GM18519 (cell line): Measurements from ENCODE around the gene SYNGAP1.
"Not testable (repeated sequence)": the region's sequence is repeated elsewhere in the genome, so short reads cannot be mapped to it uniquely, and the experiment has no call there.

Experiments
- ATAC-seq: cut with Tn5 transposase; IDR thresholded peaks from one replicate; pipeline ENCODE4 v1.9.1; 2021; ENCODE audit warnings: mild to moderate bottlenecking, moderate library complexity; ENCODE audit not compliant: unreplicated experiment, low FRiP score

The SYNGAP1 gene

GRCh38 chr6:33459226-33459625 lies 39.4 kb downstream of the SYNGAP1 start:
- no peak for ATAC-seq

GRCh38 chr6:33466075-33466735 lies 46.3 kb downstream of the SYNGAP1 start:
- no peak for ATAC-seq

GRCh38 chr6:33467091-33467490 lies 47.2 kb downstream of the SYNGAP1 start:
- no peak for ATAC-seq

GRCh38 chr6:33469661-33470060 lies 49.8 kb downstream of the SYNGAP1 start:
- ATAC-seq = no peak

GRCh38 chr6:33477864-33478263 lies 58.0 kb downstream of the SYNGAP1 start:
- ATAC-seq = no peak

GRCh38 chr6:33481192-33481591 lies 61.3 kb downstream of the SYNGAP1 start:
- ATAC-seq = no peak

GRCh38 chr6:33482620-33483019 lies 62.8 kb downstream of the SYNGAP1 start:
- ATAC-seq = not testable (repeated sequence)

GRCh38 chr6:33483678-33484077 lies 63.8 kb downstream of the SYNGAP1 start:
- ATAC-seq = no peak

- not testable (repeated sequence) for ATAC-seq
Measured at GRCh38 chr6:33484673-33485262, 64.9 kb downstream of the SYNGAP1 start.

GRCh38 chr6:33485680-33486079 lies 65.8 kb downstream of the SYNGAP1 start:
- not testable (repeated sequence) for ATAC-seq

- no peak for ATAC-seq
Measured at GRCh38 chr6:33488339-33488738, 68.5 kb downstream of the SYNGAP1 start.

- no peak for ATAC-seq
Measured at GRCh38 chr6:33490198-33490597, 70.3 kb downstream of the SYNGAP1 start.

- ATAC-seq = no peak
Measured at GRCh38 chr6:33490621-33491020, 70.8 kb downstream of the SYNGAP1 start.

GRCh38 chr6:33492093-33492492 lies 72.2 kb downstream of the SYNGAP1 start:
- ATAC-seq = no peak

- no peak for ATAC-seq
Measured at GRCh38 chr6:33497157-33497556, 77.3 kb downstream of the SYNGAP1 start.

GRCh38 chr6:33502486-33502885 lies 82.6 kb downstream of the SYNGAP1 start:
- ATAC-seq = no peak

- ATAC-seq = no peak
Measured at GRCh38 chr6:33504486-33504885, 84.6 kb downstream of the SYNGAP1 start.
